C4-2B (cell line): ENCODE data around the gene INAFM2.

Experiments
- H3K27ac ChIP-seq: fragments of 450-650 bp; 2 replicates; pipeline ENCODE4 v1.5.1; 2017
- ZFX ChIP-seq: fragments of 450-650 bp; IDR thresholded peaks from 2 replicates; pipeline ENCODE4 v1.6.1; 2017
- TF ChIP-seq, protein P1 (sequence below): fragments of 450-650 bp; conservative IDR thresholded peaks from 2 replicates; pipeline ENCODE4 v1.5.1; 2017; ENCODE audit warnings: mild to moderate bottlenecking

The INAFM2 gene

DNA sequence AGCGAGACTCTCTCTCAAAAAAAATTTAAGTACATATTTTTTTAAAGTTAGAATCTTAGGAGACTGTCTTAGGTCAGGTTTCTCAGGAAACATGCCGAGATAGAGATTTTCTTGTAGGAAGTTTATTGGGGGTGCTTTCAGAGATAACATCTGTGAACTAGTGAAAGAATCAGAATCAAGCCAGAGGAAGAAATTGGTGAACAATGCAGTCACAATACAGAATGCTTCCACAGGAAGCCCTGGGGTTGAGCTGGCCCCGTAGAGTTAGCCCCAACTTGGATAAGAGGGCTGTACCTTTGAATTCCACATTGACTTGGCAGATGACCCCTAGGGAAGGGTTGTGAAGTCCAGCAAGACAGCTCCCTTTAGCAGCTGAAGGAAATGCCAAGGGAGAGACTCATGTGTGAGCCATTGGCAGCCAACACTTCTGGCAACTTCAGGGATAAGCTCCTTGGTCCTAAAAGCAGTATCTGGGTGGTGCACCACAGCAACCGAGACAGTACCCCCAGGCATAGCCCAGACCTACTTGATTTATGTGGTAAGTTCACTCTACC, 8.7 kb upstream of the INAFM2 start:
- no peak for TF ChIP-seq ZFX
- TF ChIP-seq, protein P1, sequence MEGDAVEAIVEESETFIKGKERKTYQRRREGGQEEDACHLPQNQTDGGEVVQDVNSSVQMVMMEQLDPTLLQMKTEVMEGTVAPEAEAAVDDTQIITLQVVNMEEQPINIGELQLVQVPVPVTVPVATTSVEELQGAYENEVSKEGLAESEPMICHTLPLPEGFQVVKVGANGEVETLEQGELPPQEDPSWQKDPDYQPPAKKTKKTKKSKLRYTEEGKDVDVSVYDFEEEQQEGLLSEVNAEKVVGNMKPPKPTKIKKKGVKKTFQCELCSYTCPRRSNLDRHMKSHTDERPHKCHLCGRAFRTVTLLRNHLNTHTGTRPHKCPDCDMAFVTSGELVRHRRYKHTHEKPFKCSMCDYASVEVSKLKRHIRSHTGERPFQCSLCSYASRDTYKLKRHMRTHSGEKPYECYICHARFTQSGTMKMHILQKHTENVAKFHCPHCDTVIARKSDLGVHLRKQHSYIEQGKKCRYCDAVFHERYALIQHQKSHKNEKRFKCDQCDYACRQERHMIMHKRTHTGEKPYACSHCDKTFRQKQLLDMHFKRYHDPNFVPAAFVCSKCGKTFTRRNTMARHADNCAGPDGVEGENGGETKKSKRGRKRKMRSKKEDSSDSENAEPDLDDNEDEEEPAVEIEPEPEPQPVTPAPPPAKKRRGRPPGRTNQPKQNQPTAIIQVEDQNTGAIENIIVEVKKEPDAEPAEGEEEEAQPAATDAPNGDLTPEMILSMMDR, result no peak

DNA sequence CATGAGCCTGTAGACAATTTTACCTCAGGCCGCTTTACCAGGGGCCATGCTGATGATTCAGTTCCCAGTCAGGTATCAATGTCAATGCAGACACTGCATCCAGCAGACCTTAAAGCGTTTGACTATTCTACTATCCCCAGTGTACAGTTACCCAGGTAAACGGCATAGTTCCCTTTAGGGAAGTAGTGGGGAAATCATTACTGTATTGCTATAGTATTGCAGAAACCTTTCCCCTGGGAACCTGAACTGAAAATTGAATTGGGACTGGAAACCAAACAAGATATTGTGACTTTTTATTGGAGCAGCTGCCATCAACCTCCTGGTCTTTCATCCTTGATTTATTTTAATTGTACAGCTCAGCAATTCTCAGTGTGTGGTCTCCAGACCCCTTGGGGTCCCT, 6.6 kb upstream of the INAFM2 start:
- TF ChIP-seq ZFX, result no peak
- TF ChIP-seq, protein P1, result no peak
- no peak overlapping the region for H3K27ac ChIP-seq

More for the DNA sequence above, 8.7 kb upstream of the INAFM2 start:
- no peak overlapping the region for H3K27ac ChIP-seq

DNA sequence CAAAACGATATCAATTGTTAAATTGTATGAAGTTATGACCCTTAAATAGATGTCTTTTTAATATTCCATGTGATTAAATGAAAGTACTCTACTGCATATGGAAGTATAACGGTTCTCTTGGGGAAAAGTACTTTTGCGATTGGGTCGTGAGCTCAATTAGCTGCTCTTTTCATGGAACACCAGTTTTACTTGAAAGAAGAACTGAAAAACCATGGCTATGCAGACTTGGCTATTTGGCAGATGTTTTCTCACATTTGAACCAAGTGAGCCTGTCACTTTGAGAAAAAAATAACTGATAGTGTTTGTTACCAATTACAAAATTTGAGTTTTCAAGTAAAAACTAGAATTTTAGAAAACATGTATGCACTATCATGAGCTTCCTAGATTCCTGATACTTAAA, 5.9 kb upstream of the INAFM2 start:
- TF ChIP-seq ZFX, result no peak
- TF ChIP-seq, protein P1, result no peak
- H3K27ac ChIP-seq, result no peak overlapping the region

DNA sequence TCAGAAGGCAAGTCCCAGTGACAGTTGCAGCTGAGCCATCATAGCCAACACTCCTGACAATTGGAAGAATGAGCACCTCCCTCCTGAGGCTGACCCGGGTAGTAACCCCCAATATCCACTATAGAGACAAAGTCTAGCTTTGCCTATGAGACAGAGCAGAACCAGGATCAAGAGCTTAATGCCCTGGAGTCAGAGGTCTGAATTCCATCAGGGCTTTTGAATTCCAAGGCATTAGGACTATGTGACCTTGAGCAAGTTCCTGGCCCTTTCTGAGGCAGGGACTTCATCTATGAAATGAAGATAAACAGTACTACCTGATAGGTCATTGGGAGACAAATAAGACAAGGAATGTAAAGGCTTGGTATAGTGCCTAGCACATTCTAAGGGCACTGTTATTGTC, 3.1 kb upstream of the INAFM2 start:
- no peak for TF ChIP-seq ZFX
- TF ChIP-seq, protein P1, result no peak
- H3K27ac ChIP-seq, result no peak overlapping the region

DNA sequence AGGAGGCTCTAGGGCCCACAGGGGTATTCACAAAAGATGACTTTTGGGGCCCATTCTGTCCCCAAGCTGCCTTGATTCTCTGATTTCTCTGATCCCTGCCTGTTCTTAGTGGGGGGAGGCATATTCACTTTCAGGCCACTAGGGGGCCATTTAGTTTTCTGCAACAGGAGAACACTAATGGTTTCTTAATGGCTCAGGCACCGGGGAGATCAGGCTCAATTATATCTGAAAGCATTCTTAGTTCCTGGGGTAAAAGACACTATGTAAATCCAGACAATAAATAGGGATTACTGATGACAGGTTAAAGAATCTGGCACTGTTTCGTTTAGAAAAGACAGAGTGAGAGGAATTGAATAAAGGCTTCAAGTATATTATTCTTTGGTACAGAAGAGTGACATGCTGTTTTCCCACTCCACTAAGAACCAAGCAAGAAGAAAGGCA, 2.5 kb upstream of the INAFM2 start:
- H3K27ac ChIP-seq, result no peak overlapping the region

DNA sequence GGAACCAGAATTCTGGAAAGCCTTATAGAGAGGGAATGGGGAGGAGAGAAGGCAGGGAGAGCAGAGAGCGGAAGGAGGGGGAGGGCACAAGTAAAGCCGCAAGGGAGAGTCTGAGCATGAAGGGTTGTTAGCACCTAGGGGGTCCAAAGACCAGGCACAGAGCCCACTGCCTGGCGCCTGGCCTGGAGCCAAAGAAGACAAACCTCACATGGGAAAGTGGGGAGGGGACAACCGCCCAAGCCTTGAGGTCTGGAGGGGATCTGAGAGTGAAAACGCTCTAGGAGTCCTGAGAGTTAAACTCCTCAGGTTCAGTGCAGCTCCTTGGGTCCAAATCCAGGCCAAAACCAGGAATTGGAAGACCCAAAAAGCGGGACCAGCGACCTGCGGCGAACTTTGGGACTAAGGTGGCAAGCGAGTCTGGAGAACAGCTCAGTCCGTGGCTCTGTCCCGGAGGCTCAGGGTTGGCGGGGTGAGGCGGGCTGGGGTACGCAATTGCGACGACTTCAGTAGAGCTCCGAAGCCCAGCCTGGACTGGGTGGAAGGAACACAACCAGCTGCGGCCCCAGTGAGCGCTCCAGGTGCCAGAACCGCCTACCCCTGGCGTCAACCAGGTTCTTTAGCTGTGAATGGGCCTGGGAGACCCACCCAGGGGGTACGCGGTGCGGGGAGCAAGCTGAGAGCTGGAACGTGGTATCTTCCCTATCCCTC, 807 bp upstream of the INAFM2 start:
- TF ChIP-seq, protein P1, result no peak
- TF ChIP-seq ZFX, result no peak
- H3K27ac ChIP-seq, result peak overlapping the region; percentile 80; the same call in 1 of the 2 replicates

More for the DNA sequence above, 2.5 kb upstream of the INAFM2 start:
- no peak for TF ChIP-seq ZFX
- TF ChIP-seq, protein P1, result peak; percentile 96
